HL-60/S4 treated with phorbol 12-myristate 13-acetate at 8.2 ng/mL for 4 days and 3 days (cell line): ENCODE data around the gene ST6GAL1.

Source experiments
- in situ Hi-C: fragments of 300-500 bp; cut with MboI; formaldehyde crosslinking; loops from 2 replicates; pipeline ENCODE4 v1.15.0; 2022; ENCODE audit warnings: low sequenced_read_pairs

Gene ST6GAL1

DNA sequence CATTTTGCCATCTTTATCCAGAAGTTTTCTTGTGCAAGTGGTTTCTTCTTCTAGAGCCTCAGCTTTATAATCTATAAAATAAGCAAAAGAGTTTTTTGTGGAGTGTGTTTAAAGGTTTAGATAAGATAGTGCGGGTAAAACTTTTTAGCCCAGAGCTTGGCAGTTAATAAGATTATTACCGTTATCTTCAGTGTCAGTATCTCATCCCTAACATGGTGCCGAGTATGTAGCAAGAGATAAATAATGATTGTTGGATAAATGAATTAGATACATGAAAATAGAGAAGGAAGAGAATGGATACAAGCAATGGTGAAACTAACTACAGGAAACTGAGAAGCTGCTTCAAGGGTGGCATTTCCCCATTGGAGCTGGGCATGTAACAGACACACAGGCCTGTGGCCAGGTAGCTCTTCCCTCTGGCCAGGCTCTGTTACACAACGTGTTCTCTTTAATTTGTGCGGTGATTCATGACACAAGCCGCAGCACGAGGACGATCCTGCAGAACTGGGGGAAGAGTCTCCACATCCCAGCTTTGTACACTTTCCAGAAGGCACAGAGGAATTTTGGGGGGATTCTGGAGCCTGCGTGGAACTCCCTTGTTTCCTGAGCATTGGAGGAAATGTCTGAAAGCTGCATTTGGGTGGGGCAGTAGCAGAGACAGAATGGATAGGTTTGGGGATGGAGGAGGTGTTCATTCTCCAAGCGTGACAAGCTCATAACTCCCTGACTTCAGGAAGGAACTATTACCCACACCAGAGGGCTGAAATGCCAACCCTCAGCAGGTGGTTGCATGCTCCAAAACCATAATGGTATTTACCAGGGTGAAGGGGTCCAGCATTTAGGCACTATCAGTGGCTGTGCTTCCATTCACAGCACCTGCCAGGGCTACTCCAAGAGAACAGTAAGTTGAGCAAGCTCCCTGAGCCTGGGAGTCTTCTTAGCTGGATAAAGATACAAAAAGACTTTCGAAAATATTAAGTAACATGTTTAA, 14.2 kb upstream of the ST6GAL1 start:
- in situ Hi-C loops, result no loop called here

GRCh38 chr3:186917512-186918312, 12.6 kb upstream of the ST6GAL1 start:
- in situ Hi-C loops, result no loop called here

DNA sequence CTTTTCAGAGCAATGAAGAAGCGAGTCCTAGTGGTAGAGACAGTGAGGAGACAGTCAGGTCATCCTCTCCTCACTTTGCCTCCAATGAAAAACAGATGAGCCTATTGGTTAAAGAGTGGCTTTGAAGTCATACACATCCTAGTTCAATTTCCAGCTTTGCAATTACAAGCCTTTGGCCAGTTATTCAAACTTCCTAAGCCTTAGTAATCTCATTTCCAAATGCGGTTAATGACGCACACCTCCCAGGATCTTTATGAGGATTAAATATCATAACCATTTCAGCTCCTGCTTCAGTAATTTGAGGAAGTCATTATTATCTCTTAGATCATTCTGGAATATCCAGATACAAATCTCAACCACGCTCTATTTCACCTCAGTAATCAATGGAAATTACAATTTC, 10.0 kb upstream of the ST6GAL1 start:
- in situ Hi-C loops, result no loop called here

- in situ Hi-C loops, result no loop called here
Observed at GRCh38 chr3:186920796-186921195, 9.5 kb upstream of the ST6GAL1 start.

DNA sequence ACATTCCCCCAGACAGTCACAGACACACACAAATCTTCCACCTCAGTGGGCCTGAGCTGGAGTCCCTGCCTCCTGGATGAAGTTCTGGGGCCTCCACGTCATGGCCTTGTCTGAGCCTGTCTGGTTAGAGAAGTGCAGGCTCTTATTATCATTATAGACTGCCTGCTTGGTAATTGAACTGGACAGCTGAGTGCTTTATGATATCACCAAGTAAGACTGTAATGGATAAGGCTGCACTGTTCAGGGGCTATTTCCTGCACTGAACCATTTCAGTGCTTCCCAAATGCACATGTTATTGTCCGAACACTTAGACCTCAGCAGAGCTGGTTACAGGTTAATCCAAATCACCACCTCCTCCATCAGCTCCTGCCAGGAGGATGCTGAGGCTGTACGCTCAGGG, 8.7 kb upstream of the ST6GAL1 start:
- in situ Hi-C loops, result no loop called here

GRCh38 chr3:186922224-186922623, 8.1 kb upstream of the ST6GAL1 start:
- in situ Hi-C loops, result no loop called here

DNA sequence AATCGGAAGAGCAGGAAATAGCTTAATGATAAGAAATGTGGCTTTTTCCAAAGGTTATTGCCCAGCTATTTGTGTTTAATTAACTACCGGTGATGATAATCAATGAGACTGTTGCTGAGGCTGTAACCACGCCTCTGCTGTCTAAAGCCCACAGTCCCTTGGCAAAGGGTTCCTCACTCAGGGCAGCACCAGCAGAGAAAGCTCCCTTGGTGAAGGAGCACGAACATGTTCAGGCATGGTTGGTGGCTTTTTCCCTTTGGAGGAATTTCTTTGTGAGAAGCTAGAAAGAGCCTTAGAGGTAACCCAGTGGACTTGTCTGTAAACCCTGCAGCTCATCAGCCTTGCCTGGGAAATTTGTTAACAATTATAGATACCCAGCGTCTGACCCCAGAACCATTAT, 7.5 kb upstream of the ST6GAL1 start:
- in situ Hi-C loops, result no loop called here

GRCh38 chr3:186923241-186923640, 7.1 kb upstream of the ST6GAL1 start:
- in situ Hi-C loops, result no loop called here

DNA sequence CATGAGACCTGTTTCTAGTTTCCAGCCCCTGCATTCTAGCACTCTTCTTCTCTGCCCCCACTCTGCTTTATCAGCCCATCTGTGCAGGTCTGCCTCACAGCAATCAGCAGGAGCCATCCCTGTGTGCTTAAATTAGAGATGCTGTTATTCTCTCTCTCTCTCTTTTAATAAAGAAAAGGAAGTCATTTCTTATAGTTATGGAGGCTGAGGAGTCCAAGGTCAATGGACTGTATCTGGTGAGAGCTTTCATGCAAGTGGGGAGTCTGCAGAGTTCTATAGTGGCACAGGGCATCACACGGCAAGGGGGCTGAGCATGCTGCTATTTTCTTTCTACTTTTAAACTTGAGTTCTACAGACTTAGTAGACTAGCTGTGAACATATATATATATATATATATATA, 4.5 kb upstream of the ST6GAL1 start:
- in situ Hi-C loops, result no loop called here

GRCh38 chr3:186929186-186929585, 1.1 kb upstream of the ST6GAL1 start:
- in situ Hi-C loops, result no loop called here

DNA sequence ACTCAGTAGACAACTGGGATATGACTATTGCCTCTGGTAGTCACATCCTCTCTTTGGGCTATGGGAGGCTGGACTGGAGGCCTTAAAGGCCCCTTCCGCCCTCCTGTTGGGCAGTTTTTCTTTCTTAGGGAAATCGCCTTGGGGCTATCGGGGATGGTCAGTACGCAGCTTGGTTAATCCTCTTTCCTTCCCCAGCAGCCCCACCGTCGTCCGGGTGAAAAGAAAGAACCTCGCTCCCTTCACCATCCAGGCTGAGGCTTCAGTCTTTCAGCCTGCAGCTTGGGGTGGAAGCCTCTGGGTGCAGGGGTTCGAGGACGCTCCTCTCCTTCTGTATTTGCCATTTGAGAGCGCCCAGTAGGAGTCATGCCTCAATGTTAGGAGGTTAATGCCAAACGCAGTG, 641 bp upstream of the ST6GAL1 start:
- in situ Hi-C loops, result no loop called here

GRCh38 chr3:186930641-186931531, 560 bp downstream of the ST6GAL1 start:
- in situ Hi-C loops, result no loop called here

GRCh38 chr3:186931532-186932280, 1.4 kb downstream of the ST6GAL1 start:
- in situ Hi-C loops, result no loop called here

GRCh38 chr3:186932281-186933181, 2.2 kb downstream of the ST6GAL1 start:
- in situ Hi-C loops, result no loop called here

GRCh38 chr3:186933816-186934215, 3.5 kb downstream of the ST6GAL1 start:
- in situ Hi-C loops, result no loop called here

- in situ Hi-C loops, result no loop called here
Observed at GRCh38 chr3:186935133-186935532, 4.8 kb downstream of the ST6GAL1 start.

DNA sequence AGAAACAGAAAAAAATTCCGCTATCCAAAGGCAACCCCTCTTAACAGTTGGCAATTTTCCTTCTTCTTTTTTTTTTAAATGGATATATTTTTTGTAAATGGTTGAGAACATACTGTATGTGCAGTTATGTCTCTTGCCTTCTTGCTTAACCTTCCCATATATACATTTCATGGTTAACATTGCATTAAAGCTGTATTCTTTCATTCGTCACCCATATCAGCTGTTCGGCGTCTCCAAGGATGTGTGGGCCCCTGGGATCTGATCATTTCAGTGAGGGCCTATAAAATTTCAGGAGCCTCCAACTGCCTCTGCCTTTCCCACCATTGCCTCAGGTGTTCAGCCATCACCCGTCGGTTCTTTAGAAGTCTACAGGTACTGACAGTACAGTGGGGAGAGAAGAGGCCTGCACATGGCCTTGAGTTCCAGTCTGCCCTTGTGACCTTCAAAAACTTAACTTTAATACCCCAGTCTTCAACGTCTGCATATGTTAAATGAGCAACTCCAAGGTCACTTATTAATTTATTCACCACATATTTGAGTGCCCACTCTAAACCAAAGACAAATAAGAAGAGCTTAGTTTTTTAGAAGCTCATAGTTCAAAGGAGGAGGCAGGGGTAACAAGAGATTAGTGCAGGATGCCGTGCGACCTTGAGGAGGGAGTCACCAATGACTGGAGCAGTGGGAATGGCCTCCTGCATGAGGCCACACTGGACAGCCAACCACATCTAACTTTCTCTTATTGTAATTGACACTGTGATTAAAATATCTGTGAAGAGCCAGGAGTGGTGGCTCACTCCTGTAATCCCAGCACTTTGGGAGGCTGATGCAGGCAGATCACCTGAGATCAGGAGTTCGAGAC, 6.9 kb downstream of the ST6GAL1 start:
- in situ Hi-C loops, result no loop called here

GRCh38 chr3:186938716-186939115, 8.4 kb downstream of the ST6GAL1 start:
- in situ Hi-C loops, result no loop called here
